Skeletal muscle cell (primary cell): Measurements from ENCODE around the gene PWP2.
"Not testable (repeated sequence)": the region's sequence is repeated elsewhere in the genome, so short reads cannot be mapped to it uniquely, and the experiment has no call there.

Experiments
- DNase-seq: peaks from one replicate; pipeline ENCODE4 v3.0.0-alpha.2; 2010; ENCODE audit warnings: low read depth
- H3K4me3 ChIP-seq: 2 replicates; pipeline ENCODE4 v1.5.1; 2011; ENCODE audit warnings: low read depth, mild to moderate bottlenecking, control low read depth, low read length, moderate library complexity

The PWP2 gene

DNA sequence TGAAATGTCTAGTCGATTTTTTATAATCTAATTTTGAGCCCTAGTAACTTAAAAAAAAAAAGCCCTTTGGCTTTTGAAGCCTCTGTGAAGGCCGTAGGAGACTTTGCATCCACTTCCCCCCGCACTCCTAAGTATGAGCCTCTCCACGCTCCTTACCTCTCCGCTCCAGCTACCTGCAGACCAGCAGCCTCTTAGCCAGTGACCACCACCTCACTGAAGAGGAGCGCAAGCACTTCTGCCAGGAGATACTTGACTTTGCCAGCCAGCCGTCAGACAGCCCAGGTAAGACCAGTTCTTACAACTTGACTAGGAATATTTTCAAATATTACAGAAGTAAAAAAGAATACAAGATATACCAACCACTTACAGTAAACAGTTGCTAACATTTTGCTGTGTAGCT is 27.4 kb upstream of the PWP2 start:
- no peak overlapping the region for H3K4me3 ChIP-seq
- no peak for DNase-seq

DNA sequence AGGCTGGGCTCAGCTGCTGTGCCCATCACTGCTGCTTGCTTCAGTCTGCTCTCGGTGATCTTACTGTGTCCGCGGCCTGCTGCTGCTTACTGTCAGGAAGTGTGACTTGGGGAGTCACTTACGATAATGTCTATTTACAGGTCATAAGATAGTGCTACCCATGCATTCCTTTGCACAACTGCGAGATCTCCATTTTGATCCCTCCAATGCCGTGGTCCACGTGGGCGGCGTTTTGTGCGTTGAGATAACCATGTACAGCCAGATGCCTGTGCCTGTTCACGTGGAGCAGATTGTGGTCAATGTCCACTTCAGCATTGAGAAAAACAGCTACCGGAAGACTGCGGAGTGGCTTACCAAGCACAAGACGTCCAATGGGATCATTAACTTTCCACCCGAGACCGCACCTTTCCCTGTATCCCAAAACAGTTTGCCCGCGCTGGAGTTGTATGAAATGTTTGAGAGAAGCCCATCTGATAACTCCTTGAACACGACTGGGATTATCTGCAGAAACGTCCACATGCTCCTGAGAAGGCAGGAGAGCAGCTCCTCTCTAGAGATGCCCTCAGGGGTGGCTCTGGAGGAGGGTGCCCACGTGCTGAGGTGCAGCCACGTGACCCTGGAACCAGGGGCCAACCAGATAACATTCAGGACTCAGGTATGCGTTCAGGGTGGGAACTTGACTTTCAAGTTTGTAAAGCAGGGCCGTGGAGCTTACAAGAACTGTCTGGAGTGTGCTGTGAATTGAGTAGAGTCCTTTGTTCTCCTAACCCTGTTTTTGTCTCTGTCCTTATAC is 24.4 kb upstream of the PWP2 start:
- H3K4me3 ChIP-seq, result no peak overlapping the region
- no peak for DNase-seq

DNA sequence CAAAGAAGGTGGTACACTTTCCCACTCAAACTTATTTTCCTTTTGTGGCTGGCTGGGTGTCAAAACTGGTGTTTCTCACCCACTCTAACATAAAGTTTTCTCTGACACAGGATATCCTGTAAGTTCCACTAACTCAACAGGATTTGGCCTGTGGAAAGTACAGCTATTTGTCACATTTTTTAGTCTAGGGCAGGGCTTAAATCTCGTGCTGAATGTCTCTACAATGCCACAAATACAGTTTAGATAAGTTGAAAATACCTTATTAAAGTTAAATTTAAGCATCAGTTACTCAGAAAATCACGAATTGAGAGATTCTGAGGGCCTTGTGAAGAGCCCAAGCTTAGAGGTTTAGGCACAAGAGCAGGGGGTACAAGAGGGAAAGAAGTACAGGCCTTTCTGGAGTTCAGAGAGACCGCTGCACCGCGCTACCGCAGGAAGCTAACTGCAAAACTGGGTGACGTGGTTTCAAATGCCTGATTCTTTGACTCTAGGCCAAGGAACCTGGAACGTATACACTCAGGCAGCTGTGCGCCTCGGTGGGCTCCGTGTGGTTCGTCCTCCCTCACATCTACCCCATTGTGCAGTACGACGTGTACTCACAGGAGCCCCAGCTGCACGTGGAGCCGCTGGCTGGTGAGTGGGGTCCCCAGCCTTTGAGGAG is 23.4 kb upstream of the PWP2 start:
- no peak overlapping the region for H3K4me3 ChIP-seq
- no peak for DNase-seq

DNA sequence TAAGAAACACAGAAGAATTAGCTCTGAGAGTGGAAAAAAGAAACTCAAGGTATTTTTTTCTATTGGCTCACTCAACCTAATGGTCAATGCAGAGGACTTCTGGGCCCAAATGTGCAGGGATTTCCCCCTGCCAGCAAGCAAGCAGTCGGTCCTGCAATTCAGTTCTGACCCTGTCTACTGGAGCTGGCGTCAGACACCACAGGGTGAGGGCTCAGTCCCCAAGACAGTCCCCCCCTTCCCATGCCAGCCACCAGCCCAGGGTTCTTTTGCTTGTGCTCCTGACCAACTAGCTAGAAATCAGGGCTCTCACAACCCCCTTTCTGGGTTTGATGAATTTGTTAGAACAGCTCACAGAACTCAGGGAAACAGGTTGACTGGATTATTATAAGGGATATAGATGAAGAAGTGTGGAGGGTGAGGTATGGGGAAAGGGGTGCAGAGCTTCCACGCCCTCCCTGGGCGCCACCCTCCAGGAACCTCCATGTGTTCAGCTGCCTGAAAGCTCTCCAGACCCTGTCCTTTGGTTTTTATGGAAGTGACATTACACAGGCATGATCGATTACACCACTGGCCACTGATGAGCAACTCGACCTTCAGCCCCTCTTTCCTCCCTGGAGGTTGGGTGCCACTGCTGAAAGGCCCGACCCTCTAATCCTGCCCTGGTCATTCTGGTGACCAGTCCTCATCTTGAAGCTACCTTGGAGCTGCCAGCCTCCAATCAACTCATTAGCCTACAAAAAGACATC is 22.5 kb upstream of the PWP2 start:
- DNase-seq, result no peak
- H3K4me3 ChIP-seq, result no peak overlapping the region

DNA sequence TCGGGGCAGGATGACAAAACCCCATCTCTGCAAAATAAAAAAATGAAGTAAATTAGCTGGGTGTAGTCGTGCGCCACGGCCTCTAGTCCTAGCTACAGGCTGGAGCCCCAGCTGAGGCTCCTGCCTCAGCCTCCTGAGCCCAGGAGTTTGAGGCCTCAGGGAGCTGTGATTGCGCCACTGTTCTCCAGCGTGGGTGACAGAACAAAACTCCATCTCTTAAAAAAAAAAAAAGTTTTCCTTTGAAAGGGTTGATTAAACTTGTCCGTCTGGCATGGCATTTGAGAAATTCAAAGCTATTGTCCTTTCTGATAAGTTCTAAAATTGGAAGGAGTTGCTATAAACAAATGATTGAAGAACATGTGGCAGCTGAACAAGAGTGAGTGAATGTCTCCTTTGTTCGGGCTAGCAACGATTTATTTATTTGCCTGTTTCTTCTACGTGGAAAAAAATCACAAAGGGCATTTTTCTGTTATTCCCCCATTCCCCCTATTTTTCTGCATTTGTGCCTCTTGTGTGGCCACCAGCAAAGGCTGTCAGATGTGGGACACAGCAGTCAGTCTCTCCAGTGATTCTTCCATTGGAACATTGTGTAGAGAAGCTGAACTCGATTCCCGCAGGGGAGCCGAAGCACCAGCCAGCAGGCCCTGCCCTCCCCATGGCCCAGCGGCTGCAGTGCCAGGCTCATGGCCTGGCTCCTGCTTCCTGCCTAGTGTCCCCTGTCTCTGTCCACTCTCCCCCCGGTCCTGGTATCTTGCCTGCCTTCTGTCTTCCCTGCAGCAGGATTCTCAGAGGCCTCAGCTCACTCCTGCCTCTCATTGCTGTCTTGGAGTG is 21.5 kb upstream of the PWP2 start:
- DNase-seq, result no peak
- no peak overlapping the region for H3K4me3 ChIP-seq

DNA sequence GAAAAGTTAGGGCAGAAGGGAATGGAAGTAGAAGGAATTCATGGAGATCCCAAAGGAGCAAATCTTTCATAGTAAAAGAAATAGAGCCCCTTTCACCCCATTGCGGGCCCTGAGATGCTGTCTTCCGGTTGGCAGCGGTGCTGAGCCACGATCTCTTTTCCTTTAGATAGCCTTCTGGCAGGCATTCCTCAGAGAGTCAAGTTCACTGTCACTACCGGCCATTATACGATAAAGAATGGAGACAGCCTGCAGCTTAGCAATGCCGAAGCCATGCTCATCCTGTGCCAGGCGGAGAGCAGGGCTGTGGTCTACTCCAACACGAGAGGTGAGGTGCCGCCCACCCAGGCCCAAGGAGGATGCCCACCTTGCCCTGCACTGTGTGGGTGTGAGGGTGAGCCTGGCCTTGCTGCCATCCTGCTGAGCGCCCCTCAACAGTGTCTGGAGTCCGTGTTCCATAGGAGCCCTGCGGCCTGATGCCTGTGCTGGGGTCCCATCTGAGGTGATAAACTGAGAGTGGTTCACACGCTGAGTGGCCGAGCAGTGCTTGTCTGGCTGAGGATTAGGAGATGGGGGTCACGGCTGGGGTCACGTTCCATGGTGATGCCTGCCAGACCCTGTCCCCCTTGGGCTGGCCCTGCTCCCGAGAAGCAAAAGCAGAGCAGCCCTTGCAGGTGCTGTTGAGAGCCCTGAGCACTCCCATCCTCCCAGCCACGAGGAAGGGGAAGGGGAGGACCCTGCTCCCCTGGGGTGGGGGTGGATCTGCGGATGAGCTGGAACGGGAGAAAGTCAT is 20.4 kb upstream of the PWP2 start:
- no peak overlapping the region for H3K4me3 ChIP-seq
- no peak for DNase-seq

DNA sequence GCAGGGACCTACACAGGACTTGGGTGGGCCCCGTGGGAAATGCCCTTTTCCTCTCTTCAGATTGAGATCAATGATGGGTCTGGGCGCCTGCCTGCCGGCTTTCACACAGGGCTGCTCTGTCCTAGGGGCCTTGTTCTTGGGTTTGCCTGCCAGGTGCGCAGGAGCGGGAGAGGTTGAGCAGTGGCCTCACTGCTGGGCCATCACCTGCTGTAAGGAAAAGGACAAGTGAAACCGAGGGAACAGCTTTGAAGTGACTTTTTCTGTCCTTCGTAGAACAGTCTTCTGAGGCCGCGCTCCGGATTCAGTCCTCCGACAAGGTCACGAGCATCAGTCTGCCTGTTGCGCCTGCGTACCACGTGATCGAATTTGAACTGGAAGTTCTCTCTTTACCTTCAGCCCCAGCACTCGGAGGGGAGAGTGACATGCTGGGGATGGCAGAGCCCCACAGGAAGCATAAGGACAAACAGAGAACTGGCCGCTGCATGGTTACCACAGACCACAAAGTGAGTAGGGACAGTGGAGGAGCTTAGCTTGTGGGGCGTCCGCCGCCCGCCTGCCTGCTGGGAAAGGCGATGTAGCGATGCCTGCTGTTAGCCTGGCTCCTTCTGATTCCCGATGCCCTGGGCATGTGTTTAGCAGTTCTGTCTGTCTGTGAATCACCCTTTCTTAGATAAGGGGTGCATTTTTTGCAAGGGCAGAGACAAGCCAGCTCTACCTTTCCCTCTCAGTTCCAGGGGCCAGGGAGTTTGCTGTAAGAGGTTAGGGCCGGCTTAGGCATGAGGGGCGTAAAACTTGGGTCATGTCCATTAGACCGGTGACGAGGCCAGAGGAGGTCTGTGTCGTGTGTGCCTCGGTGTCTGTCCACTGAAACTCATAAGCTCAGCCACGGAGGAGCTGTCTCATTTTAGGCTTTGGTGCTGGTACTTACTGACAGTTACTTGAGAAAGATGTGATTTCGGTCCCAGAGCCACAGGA is 19.5 kb upstream of the PWP2 start:
- no peak for DNase-seq
- H3K4me3 ChIP-seq, result no peak overlapping the region

DNA sequence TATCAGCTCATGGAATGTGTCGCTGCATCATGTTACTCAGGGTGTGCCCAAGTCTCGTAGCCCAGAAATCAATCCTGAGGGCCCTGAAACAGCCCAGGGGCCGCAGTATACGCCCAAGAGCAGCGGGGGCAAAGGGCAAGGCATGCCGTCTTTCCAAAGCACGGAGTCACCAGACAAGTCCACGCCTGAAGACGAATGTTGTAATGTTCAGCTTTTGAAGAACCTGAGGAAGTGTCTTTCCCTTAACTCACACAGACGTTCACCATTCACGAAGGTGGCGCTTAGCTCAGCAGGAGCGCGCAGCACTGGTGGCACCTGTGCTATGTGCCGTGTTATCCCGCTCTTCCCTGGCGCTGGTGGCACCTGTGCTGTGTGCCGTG is 18.8 kb upstream of the PWP2 start:
- DNase-seq, result no peak
- no peak overlapping the region for H3K4me3 ChIP-seq

DNA sequence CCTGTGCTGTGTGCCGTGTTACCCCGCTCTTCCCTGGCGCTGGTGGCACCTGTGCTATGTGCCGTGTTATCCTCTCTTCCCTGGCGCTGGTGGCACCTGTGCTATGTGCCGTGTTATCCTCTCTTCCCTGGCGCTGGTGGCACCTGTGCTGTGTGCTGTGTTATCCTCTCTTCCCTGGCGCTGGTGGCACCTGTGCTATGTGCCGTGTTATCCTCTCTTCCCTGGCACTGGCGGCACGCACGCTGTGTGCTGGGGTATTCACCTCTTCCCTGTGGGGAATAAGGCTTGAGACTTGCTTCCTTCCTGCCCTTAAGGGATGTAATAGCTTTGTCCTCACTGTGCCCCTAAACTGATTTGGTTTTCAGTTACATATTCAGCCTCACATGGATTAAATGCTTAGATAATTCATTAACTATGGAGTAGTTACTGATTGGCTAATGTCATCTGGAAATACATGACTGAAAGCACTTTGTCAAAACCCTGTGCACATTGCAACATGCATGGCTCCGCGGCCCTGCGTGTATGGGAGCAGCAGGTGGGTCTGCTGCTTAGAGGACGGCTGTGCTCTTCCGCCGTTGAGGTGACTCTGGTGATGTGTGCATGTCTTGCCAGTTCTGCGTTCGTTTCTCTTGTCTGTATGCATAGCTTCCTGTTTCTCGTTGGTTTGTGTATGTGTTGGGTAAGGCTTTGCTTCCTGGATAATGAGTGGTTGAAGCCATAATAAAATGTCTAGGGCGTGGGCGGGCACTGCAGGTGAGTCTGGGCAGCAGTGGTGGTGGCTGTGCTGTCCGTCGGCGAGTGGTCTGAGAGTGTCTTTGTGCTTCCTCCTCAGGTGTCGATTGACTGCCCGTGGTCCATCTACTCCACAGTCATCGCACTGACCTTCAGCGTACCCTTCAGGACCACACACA is 17.9 kb upstream of the PWP2 start:
- no peak for DNase-seq
- no peak overlapping the region for H3K4me3 ChIP-seq

DNA sequence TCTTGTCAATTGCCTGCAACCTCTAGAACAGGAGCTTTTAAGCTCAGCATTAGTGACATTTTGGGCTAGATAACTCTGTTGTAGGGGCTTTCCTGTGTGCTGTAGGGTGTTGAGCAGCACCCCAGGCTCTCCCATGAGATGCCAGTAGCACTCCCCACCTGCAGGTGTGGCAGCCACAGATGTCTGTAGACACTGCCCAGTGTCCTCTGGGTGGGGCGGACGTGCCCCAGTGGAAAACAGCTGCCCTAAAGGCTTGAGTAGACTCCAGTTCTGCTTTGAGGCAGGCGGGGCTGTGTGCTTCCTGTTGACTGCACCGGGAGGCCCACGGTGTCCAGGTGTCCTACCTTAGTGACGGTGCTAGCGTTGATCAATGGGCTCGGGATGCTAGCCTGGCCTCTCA is 16.9 kb upstream of the PWP2 start:
- no peak for DNase-seq

DNA sequence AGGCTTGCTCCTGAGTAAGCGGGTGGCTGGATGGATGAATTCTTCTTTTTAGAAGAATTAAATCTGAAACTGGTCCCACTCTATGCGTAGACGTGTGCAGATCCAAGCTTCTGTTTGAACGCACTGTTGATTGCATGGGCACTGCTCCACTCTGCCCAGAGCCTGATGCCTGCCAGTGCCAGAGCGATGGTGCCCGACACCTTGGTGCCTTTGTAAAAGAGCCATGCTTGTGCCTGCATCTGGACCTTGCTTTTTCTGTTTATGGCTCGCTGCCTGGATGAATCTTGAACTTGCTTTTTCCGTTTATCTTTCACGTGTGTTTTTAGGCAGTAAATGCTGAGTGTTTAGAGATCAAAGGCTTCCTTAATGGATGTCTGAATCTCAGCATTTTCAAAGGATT is 15.0 kb upstream of the PWP2 start:
- no peak overlapping the region for H3K4me3 ChIP-seq
- no peak for DNase-seq

More for the DNA sequence above, 16.9 kb upstream of the PWP2 start:
- H3K4me3 ChIP-seq, result no peak overlapping the region

DNA sequence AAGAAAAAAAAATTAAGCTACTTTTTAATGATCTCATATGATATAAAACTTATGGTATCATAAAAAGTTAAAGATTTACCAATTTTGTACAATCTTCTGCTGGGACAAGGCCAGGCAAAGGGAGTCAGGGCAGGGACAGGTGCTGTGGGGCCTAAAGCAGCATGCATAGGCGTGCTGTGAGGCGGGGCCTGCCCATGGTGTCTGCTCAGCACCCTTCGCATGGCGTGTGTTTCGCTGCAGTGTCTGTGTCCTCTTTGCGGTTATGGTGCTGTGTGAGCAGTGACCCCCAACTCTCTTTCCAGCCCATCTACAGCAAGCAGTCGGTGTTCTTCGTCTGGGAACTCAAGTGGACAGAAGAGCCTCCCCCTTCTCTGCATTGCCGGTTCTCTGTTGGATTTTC is 13.4 kb upstream of the PWP2 start:
- DNase-seq, result no peak
- H3K4me3 ChIP-seq, result no peak overlapping the region

DNA sequence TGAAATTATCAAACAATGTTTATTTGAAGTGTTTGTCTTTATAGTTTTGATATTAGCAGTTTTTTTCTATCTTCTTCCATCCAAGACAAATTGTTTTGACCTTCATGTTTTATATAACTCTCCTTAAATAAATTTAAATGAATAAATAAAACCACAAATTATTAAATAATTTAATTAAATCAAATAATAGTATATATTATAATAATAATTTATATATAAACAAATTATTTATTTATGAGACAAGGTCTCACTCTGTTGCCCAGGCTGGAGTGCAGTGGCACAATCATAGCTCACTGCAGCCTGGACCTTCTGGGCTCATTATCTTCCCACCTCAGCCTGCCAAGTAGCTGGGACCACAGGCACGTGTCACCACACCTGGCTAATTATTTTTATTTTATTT is 12.4 kb upstream of the PWP2 start:
- H3K4me3 ChIP-seq, result no peak overlapping the region
- DNase-seq, result no peak

DNA sequence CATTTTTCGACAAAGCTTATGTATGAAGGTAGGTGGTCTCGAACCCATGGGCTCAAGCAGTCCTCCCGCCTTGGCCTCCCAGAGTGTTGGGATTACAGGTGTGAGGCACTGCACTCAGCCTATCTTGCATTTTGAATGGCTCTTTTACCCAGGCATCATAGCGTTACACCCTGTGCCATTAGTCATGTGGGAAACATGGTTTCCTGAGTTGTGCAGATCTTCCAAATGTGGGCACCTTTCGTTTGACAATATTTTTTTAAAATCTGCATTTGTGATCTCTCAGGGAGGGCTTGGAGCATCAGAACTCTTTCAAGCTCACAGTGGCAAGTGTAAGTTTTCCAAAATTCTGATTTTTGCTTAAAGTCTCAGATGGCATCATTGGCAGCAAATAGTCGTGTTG is 8.7 kb upstream of the PWP2 start:
- not testable (repeated sequence) for H3K4me3 ChIP-seq, DNase-seq

DNA sequence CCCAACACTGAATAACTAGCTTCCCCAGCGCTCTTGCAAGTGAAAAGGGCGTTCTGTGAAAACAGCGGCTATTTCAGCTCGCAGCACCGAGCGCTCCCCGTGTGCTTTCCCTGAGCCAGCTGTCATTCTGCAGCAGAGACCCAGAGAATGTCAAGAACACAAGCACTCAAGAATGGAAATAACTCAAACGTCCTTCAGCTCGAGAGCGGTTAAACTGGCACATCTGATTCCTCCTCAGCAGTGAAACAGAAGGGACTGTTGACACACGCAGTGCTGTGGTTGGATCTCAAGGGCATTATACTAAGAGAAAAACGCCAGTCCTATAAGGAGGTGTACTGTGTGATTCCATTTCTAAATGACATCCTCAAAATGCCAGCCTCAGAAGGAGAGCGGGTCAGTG is 8.2 kb upstream of the PWP2 start:
- H3K4me3 ChIP-seq, DNase-seq: not testable (repeated sequence)

DNA sequence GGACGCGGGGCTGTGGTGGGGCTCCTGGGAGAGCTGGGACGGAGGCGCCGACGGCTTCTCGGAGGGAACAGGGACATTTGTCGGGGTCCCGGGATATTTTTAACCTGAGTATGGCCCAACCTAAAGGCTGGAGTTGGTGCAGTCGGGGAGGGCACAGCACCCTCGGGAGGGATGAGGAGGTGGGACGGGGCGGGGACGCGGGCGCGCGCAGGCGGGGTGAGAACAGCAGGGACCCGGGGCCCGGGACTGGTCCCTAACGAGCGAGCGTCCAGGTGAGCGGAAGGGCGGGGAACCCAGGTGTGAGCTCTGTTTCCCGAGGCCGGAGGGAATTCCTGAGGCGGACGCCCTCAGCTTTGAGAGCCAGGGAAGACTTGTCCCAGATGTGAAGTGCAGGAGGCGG is 390 bp downstream of the PWP2 start:
- DNase-seq, result not testable (repeated sequence)
- peak overlapping the region; percentile 40 for H3K4me3 ChIP-seq
